Muscle of leg (tissue), 11 donors: Measurements from ENCODE around the gene RBM20. TPM values are rescaled to one million over a fixed set of nuclear protein-coding genes. Genes with fewer than 3 reads are reported as not detected.

ENCODE experiments used
- DNase-seq: peaks from one replicate; pipeline ENCODE4 v3.0.0; 2013
- H3K27ac ChIP-seq: one replicate; pipeline ENCODE4 v1.5.1; 2013; ENCODE audit warnings: mild to moderate bottlenecking, low read length, control low read depth
- H3K27me3 ChIP-seq: one replicate; pipeline ENCODE4 v1.6.1; 2013; ENCODE audit warnings: low read length; ENCODE audit not compliant: control insufficient read depth, insufficient read depth
- H3K36me3 ChIP-seq: one replicate; pipeline ENCODE4 v1.6.1; 2013; ENCODE audit warnings: low read length; ENCODE audit not compliant: control insufficient read depth, insufficient read depth
- H3K4me1 ChIP-seq: one replicate; pipeline ENCODE4 v1.6.1; 2013; ENCODE audit warnings: low read length; ENCODE audit not compliant: control insufficient read depth, insufficient read depth
- H3K4me3 ChIP-seq: one replicate; pipeline ENCODE4 v1.5.1; 2013; ENCODE audit warnings: low read length, control low read depth
- H3K9me3 ChIP-seq: replicated peaks from 2 replicates; pipeline ENCODE4 v1.6.1; 2013; ENCODE audit warnings: low read depth, low read length; ENCODE audit not compliant: control insufficient read depth
- WGBS: methylation state at CpG from one replicate; pipeline ENCODE4 v1.1.5; 2013; ENCODE audit warnings: missing lambda C conversion rate; ENCODE audit not compliant: insufficient coverage; 5-methylcytosine and 5-hydroxymethylcytosine counted together
- polyA plus RNA-seq, 8 donors: library from polyadenylated mRNA; unstranded; fragments of 120-200 nt; gene quantifications; one replicate each; pipeline versions ENCODE4 v1.2.1 to v1.2.3, GENCODE V29; 2013; ENCODE audit warnings: inconsistent platforms in 1 of 8, low replicate concordance in 1 of 8; ENCODE audit not compliant: insufficient read length in 8 of 8, insufficient read depth in 1 of 8
- total RNA-seq: library from RNA; stranded (reverse); fragments of 120-200 nt; gene quantifications from one replicate; pipeline ENCODE4 v1.2.4, GENCODE V29; 2013

The RBM20 gene
- total and polyA plus RNA-seq, 9 donors = 6.5 to 17.0 (median 9.8) TPM

DNA sequence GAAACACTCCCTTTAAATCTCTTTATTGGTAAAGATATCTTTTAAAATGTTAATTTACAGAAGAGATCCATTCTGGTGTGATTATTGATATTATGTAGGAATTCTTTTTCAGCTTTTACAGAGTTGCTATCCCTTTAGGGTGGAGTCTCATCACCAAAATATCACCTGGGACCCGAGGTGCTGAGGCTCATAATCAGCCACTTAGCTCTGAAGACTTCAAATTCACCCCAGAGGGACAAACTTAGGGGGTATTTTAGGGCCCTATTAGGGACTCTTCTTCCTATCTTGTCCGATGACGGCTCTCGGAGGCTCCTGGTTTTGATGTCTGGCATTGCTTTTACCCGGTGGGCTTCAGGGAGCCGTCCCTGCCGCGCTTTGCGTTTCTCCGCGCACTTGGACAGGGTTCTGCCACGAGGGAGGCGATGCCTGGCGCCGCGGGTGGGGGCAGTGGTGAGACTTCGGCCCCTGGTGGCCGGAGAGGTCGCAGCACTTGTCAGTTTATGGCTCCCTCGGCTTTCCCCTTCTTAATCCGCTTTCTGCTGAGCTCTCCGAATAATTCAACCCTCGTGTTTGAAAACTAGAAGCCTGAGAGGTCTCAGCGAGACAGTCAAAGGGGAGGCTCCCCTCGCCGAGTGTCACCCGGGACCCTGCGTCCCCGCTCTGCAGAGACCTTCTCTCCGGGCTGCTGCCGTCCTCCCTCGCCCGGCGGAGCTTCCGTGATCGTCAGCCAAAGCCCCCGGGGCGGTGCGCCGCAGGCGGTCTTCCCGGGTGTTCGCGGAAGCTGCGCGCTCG is 27.8 kb downstream of the RBM20 start:
- Histone ChIP-seq H3K4me1 (peaks cover 18% of the 10 kb centered on the region), H3K9me3 (no peaks in the 10 kb centered on the region), H3K27ac (peak overlapping the region; percentile 72), H3K27me3 (peaks cover 16% of the 10 kb centered on the region), H3K36me3 (no peaks in the 10 kb centered on the region), H3K4me3 (peak overlapping the region; percentile 62)
- 2% methylated on average over 46 of the region's 47 CpGs for WGBS
- DNase-seq = peak; percentile 65

DNA sequence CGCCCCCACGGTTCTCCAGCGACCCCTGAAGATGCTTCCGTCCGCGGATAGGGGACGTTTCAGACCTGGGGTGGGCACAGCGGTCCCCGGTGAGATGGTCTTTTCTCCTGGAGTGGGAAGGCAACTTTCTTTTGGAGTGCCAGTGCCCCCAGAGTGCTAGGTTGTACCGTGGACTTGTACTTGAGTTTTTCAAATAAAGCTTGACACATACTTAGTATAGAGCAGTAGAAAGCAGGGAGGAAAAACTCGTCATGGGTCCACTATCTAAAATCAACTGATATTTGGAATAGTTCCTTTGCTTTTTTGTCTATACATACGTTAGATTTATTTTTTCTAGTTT is 28.4 kb downstream of the RBM20 start:
- H3K27me3 ChIP-seq = peaks cover 13% of the 10 kb centered on the region
- H3K4me3 ChIP-seq = peak overlapping the region; percentile 62
- no peaks in the 10 kb centered on the region for H3K9me3 ChIP-seq
- H3K36me3 ChIP-seq = no peaks in the 10 kb centered on the region
- DNase-seq = no peak
- 2% methylated on average over 8 of the region's 12 CpGs for WGBS
- H3K27ac ChIP-seq = peak overlapping the region; percentile 72
- H3K4me1 ChIP-seq = peaks cover 12% of the 10 kb centered on the region

DNA sequence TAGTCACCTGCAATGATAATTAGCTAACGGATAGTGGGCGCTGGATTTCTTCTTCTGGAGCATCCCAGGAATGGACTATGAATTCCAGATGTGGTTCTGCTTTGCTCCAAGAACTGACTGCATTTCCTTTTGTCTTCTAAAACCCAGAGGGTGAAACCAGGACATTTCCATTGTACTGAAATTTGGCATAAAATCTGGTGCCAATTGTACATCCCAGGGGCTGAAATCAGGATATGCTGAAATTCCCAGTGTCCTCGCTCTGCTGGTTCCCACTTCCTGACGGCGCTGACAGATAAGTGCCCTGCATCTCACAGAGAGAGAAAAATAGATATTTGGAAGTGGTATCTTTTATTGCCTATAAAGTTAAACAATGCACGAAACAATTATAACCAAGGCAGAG is 31.9 kb downstream of the RBM20 start:
- Histone ChIP-seq H3K9me3 (no peaks in the 10 kb centered on the region), H3K4me3 (no peak overlapping the region), H3K27ac (no peak overlapping the region), H3K4me1 (peaks cover 22% of the 10 kb centered on the region), H3K27me3 (peaks cover 9% of the 10 kb centered on the region), H3K36me3 (no peaks in the 10 kb centered on the region)
- 38% methylated on average over 3 of the region's 6 CpGs for WGBS
- no peak for DNase-seq

DNA sequence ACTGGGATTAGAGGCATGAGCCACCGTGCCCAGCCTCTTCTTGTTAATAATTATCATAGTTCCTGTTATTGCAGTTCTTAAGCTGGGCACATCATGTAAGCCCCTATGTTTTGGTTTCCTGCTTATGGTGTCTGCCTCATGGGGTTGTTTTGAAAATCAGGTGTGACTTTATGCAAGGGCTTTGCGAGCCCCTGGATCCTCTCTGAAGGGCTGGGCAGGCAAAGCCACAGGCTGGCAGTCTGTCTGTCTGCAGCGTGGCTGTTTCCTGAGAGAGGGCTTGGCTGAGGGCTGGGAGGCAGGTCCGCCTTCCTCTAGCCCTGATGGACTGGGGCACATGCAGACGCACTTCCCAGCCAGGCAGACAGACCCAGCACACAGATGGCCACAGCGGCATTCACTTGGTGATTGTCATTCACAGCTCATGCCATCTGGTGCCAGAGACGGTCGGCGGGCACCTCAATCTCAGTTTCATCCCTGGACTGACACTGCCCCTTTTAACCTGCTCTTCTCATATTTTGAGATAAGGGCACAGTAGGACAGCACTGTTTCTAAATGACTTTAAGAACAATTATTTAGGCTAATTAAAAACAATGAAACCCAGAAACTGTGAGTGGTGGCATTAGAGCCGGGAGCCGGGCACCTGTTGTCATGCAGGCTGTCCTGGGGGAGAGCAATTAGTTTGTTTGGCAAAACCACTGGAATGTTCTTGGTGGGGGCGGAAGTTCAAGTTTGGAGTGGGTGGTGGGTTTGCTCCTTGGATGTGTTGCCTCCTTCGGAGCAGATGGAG is 35.5 kb downstream of the RBM20 start:
- peaks cover 21% of the 10 kb centered on the region for H3K4me1 ChIP-seq
- H3K4me3 ChIP-seq = no peak overlapping the region
- DNase-seq = peak; percentile 90
- H3K27ac ChIP-seq = peak overlapping the region; percentile 70
- 59% methylated on average over 10 of the region's 13 CpGs for WGBS
- no peaks in the 10 kb centered on the region for H3K9me3 ChIP-seq
- no peaks in the 10 kb centered on the region for H3K27me3 ChIP-seq
- no peaks in the 10 kb centered on the region for H3K36me3 ChIP-seq

DNA sequence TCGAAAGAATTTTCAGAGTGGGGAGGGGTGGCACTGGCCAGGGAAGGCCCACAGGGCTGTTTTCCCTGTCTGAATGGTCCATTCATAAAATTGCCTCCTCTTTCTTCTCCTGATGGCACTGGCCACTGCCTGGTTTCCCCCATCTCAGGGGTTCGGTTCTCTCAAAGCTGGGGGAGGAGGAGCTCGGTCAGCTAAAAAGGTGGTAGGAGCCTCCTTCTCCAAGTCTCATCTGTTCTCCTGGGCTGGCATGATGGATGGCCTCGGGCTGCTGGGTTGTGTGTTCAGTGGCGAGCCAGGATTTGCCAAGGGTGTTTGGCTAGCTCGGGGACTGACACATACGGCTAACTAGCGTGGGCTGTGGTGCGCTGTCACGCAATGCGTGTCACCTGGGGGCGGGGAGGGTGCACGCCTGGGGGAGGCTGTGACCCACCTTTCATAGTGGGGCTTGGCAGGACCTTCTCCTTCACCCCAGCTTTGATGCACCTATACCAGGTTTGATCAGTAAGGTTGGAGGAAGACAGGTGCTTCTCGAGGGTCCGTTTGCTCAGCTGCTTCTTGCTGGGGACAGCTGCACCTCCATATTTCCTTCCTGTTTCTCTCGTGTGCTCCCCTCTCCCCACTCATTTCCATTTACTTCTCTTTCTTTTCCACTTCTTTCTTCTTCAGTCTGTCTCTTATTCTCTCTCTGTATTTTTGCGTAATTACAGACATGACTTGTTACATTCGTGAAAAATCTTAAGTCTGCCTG is 36.3 kb downstream of the RBM20 start:
- WGBS = 56% methylated on average over 8 of the region's 18 CpGs
- Histone ChIP-seq H3K27me3 (no peaks in the 10 kb centered on the region), H3K4me3 (no peak overlapping the region), H3K4me1 (peaks cover 21% of the 10 kb centered on the region), H3K36me3 (no peaks in the 10 kb centered on the region), H3K9me3 (no peaks in the 10 kb centered on the region), H3K27ac (peak overlapping the region; percentile 70)
- peak; percentile 69 for DNase-seq

DNA sequence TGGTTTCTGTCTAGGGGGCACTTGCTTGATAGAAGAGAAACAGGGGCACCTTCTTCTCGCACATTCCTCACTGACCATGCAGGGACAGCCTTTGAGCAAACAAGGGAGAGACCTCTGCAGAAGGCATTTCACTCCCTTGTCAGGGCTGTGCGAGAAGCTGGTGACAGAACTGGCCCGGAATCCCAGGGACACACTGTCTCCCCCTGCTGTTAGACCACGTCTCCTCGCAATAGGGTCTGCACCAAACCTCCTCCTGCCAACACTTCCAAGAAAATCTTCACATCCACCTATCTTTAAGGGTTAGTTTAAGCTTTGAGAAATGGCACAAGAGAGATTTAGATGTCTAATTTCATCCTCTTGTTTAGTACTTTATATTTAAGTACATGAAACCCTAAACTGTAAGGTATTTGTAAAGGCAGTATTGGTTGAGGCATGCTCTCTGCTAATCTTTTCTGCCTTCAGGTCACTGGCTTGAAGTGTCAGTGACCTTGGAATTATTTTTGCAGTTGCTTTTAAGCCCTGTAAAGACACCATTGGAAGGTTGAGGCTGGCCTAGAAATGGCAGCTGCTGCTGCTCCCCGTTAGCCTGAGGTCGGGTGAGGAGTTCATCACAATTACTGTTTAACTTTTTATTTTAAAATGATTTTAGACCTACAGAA is 37.0 kb downstream of the RBM20 start:
- Histone ChIP-seq H3K4me3 (no peak overlapping the region), H3K4me1 (peaks cover 21% of the 10 kb centered on the region), H3K36me3 (no peaks in the 10 kb centered on the region), H3K9me3 (no peaks in the 10 kb centered on the region), H3K27me3 (no peaks in the 10 kb centered on the region), H3K27ac (no peak overlapping the region)
- peak; percentile 53 for DNase-seq
- WGBS = 0% methylated on average over 1 of the region's 7 CpGs

DNA sequence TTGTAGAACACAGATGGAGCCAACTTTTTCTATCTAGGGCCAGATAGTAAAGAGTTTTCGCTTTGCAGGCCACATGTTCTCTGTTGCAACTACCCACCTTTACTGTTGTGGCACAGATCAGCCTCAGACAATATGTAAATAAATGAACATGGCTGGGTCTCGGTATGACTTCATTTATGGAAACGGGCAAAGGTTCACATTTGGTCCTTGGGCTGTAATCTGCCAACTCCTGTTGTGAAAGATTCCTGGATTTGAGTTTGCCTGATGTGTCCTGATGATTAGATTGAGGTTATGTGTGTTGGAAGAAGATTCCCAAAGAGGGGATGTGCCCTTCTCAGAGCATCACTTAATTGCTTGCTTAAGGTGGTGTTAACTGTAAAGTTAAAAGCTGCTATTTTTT is 38.2 kb downstream of the RBM20 start:
- WGBS = 83% methylated on average over 1 of the region's 3 CpGs
- Histone ChIP-seq H3K27ac (no peak overlapping the region), H3K36me3 (no peaks in the 10 kb centered on the region), H3K4me1 (peaks cover 21% of the 10 kb centered on the region), H3K4me3 (no peak overlapping the region), H3K27me3 (no peaks in the 10 kb centered on the region), H3K9me3 (no peaks in the 10 kb centered on the region)
- no peak for DNase-seq

DNA sequence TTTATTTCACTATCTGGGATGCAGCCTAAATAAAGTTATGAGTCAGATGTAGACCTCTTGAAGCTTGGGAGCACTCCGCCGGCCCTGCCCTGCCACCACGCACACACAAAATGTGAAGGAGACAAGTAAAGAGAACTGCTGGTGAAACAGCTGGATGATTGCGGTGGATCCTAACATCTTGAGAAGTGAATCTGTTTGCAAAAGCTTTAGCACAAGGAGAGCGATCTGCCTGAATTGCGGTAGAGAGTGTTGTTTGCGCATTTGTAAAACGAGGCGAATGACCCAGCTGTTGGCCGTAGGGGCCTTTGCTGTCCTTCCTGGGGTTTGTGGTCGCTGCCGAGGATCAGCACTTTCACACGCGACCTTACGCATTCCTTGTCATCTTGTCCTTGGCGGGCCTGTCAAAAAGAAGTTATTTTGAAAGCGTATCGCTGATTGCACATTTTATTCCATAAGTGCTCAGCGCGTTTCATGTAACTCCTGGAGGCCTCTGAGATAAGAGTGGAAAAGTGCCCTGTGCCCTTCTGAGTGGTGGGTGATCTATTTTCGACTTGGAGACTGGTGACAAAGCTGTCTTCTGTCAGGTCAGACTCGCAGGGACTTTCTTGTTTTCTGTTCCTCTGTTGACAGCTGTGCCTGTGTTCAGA is 40.8 kb downstream of the RBM20 start:
- WGBS = 66% methylated on average over 21 of the region's 22 CpGs
- H3K27me3 ChIP-seq = peaks cover 4% of the 10 kb centered on the region
- H3K4me3 ChIP-seq = no peak overlapping the region
- DNase-seq = no peak
- H3K27ac ChIP-seq = no peak overlapping the region
- H3K4me1 ChIP-seq = peaks cover 13% of the 10 kb centered on the region
- H3K9me3 ChIP-seq = no peaks in the 10 kb centered on the region
- H3K36me3 ChIP-seq = no peaks in the 10 kb centered on the region

DNA sequence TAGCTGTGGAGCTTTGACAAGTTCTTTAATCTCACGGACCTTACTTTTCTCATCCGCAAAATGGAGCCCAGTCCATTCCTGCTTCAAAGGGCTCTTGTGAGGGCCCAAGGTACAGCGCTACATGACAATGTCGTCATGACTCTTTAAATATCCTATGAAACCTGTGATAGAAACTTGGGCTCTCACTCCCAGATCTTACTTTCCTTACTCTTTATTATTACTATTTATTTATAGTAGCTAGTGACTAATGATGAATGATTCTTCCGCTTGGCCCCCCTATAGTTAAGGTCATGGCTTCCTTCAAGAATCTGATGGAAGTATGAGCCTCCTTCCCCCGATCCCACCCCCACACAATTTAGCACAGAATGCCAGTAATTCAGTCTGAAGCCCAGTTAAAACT is 41.9 kb downstream of the RBM20 start:
- peaks cover 4% of the 10 kb centered on the region for H3K27me3 ChIP-seq
- WGBS = 100% methylated on average over 2 of the region's 6 CpGs
- H3K4me3 ChIP-seq = no peak overlapping the region
- no peaks in the 10 kb centered on the region for H3K9me3 ChIP-seq
- peaks cover 2% of the 10 kb centered on the region for H3K4me1 ChIP-seq
- no peak for DNase-seq
- H3K27ac ChIP-seq = no peak overlapping the region
- H3K36me3 ChIP-seq = no peaks in the 10 kb centered on the region
